HG03558 (cell line): ENCODE data around the gene CDH15.
"Not testable (repeated sequence)": the region's sequence is repeated elsewhere in the genome, so short reads cannot be mapped to it uniquely, and the experiment has no call there.

Source experiments
- ATAC-seq: cut with Tn5 transposase; IDR thresholded peaks from one replicate; pipeline ENCODE4 v1.9.1; 2021; ENCODE audit warnings: moderate number of reproducible peaks; ENCODE audit not compliant: unreplicated experiment; ENCODE audit errors: extremely low read depth

CDH15 gene

GRCh38 chr16:89219365-89219764 is 47.8 kb downstream of the CDH15 start:
- ATAC-seq, result no peak

DNA sequence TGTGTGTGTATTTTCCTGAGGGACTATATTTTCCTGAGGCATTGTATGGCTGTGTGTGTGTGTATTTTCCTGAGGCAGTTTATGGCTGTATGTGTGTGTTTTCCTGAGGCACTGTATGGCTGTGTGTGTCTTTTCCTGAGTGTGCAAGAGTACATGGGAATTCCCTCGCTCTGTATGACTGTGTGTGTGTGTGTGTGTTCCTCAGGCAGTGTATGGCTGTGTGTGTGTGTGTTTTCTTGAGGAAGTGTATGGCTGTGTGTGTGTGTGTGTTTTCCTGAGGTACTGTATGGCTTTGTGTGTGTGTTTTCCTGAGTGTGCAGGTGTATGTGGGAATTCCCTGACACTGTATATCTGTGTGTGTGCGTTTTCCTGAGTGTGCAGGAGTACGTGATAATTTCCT is 50.1 kb downstream of the CDH15 start:
- ATAC-seq, result no peak

- no peak for ATAC-seq
These were observed 51.4 kb downstream of the CDH15 start for GRCh38 chr16:89222931-89223330.

GRCh38 chr16:89224665-89225064 is 53.1 kb downstream of the CDH15 start:
- ATAC-seq, result no peak

DNA sequence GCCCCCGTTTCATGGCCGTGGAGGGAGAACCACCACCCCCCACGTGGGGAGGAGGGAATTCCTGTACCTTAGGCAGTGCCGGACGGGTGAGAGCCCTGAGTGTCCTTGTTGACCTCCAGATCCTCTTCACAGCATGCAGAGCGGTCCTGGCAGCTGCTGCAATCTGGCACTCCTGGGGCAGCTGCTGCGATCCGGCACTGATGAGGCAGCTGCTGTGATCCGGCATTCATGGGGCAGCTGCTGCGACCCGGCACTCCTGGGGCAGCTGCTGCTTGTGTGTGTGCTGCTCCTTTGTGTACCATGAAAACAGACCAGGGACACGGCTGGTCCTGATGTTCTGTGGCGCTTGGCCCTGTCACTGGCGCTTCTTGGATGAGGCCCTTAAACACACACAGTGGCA is 58.7 kb downstream of the CDH15 start:
- no peak for ATAC-seq

DNA sequence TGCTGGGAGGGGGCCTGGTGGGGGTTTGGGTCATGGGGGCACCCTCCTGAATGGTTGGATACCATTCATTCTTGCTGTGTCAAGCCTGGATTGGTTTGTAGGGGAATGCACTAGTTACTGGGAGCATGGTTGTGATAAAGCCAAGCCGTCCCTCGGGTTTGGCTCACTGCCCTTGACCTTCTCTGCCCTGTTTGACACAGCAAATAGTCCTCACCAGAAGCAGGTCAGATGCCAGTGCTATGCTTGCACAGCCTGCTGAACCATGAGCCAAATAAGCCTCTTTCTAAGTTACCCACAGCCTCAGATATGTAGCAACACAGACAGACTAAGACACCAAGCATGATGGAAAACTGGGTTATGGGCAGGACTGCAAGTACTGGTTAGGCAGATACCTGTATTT is 60.6 kb downstream of the CDH15 start:
- ATAC-seq, result no peak

- no peak for ATAC-seq
These were observed 62.3 kb downstream of the CDH15 start for GRCh38 chr16:89233678-89234490.

- no peak for ATAC-seq
These were observed 66.2 kb downstream of the CDH15 start for GRCh38 chr16:89237733-89238132.

- no peak for ATAC-seq
These were observed 69.8 kb downstream of the CDH15 start for GRCh38 chr16:89241187-89242007.

GRCh38 chr16:89242795-89243200 is 71.2 kb downstream of the CDH15 start:
- ATAC-seq, result no peak

- ATAC-seq, result no peak
These were observed 72.1 kb downstream of the CDH15 start for GRCh38 chr16:89243664-89244063.

GRCh38 chr16:89244264-89244663 is 72.7 kb downstream of the CDH15 start:
- ATAC-seq, result not testable (repeated sequence)

GRCh38 chr16:89244754-89245153 is 73.2 kb downstream of the CDH15 start:
- no peak for ATAC-seq
